ENCODE results near the gene RANBP1.
A peak's percentile ranks its signal among the peaks of the same experiment; 100 is the strongest.

Gene RANBP1

DNA sequence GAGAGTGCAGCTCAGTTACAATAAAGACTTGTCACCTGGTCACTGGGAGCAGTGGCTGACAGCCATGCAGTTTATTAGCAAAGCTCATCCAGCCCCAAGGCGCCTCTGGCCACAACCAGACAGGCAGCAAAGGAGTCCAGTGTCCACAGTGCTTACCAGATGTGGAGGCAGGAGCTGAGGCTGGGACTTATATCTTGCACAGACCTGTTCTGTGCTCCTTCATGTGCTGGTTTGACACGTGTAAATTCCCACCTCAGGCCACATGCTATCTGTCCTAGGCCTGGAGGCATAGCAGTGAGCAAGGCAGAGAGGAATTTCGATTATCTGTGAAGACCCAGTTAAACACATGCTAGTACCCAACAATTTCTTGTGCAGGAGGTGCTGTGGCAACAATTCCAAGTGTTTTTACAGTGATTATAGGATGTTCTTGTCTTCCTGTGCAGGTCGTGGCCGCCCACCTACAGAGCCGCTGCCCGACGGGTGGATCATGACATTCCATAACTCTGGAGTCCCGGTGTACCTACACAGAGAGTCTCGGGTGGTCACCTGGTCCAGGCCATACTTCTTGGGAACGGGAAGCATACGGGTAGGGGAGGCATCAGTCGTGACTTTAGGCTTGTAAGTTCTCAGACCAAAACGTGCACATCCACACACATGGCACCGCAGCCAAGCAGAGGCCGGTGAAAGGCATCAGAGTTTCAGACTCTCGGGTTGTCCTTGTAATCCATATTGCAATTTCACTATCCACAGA, 26.5 kb upstream of the RANBP1 start:
- no peak for DNase-seq

DNA sequence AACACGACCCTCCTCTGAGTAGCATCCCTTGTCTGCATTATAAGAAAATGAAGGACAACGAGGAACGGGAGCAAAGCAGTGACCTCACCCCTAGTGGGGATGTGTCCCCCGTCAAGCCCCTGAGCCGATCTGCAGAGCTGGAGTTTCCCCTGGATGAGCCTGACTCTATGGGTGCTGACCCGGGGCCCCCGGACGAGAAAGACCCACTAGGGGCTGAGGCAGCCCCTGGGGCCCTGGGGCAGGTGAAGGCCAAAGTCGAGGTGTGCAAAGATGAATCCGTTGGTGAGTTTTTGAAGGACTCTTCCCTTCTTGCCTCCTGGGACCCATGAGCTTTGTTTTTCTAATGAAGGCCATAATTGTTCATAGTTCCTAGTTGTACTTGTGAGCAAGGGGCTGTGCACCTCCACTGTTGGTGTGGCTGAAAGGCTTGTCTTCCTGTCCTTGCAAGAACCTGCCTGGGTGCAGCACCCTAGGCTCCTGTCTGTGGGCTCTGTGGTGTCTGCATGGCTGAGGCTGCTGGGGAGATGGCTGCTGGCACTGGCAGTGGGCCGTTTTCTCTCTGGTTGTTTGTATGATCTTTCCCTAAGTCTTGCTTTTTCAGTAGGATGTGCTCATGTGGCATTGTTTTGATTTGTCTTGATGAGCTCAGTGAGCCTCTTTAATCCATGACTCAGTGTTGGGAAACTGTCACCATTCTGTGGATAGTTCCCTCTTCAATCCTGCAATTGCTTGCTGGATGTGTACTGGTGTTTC, 25.8 kb upstream of the RANBP1 start:
- DNase-seq: no peak

DNA sequence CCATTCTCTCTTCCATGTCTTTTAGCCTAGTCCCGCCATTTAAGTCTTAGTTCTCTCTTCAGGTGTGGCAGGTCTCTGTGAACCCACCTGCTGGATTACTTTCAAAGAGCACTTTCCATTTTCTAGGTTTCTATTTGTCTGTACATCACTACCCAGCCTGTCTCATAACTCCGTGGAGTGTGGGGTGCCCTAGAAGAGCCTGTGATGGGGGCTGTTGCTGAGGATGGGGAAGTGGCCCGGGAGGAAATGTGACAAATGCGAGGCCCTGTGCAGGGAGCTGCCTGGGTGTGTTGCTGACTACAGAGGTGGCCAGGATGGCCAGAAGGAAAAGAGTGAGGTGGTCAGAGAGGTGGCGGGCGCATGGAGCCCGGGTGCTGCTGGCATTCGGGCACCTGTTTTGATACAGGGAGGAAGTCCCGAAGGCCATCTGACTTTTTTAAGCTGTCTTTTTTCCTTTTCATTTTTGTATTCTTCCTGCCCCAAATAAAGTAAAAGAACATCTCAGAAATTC, 25.1 kb upstream of the RANBP1 start:
- no peak for DNase-seq

DNA sequence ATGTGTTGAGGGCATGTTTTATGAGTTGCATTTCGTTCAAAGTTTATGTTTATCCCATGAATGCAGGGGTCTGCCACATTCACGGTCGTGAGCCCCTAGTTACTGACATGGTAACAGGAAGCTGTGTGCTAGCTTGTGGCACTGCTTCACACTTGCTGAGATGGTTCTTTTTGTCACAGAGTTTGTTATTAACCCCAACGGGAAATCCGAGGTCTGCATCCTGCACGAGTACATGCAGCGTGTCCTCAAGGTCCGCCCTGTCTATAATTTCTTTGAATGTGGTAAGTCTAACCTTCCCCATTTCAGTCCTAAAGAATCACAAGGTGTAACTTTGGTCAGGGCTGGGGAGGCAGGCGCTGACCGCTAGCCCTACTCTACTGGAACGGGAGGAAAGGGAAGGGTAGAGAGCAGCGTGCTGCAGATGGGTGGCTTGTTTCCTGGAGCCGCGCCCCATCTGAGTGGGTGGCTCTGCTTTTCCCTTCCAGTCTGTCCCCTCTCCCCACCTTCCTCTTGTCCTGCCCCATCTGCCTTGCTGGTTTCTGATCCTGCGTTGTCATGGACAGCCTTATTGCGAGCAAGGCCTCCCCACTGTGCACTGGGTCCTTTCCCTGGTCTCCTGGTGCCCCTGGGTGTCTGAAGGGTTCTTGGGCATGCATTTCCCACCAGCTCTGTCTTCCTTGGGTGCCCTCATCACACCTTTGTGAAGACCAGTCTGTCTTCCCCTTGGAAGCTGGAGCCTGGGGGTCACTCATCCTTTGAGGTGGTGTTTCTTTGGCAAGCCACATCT, 24.0 kb upstream of the RANBP1 start:
- DNase-seq: no peak

DNA sequence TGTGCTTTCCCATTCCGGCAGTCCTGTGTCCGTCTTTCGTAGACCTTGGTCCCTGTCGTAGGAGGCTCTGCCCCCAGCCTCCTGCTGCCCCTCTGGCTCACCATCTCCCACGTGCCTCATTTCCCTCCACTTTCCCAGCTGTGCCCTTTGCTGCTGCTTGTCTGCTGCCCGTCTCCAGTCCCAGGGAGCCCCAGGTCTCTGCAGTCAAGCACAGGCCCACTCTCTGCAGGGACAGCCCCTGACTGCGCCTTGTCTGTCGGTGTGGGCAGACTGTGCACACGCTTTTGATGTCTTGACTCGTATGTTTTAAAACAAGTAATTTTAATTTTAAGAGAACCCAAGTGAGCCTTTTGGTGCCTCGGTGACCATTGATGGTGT, 23.4 kb upstream of the RANBP1 start:
- no peak for DNase-seq

DNA sequence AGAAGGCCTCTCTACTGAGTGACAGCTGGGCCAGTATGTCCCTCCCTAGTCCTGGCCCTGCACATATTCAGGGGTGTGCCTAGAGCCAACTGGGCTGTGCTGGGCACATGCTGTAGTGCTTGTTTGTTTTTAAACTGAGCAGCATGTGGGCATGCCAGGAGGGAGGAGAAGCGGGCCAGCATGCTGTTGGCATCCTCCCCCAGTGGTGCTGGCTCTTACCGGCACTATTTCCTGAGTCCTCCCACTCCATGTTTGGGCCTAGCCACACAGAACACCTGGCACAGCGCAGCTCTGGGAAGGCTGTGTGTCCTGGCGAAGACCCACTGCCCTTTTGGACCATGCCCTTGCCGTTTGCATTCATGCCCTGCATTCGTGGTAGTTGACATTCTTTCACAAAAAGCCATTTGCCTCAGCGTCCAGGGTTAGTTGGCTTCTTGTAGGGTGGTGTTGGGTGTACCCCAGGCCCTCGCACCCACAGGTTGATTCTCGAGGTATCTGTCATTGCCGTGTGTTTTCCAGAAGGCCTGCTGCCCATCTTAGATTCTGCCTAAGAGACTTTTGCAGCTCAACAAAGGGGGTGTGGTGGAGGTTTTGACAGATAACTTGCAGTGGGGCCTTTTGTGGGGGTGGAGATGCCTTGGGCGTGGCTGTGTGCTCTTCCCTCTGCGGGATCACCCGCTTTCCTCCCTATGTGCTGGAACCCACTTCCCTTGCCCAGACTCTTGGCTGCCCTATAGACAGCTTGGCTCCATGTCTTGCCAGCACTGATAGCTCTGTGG, 22.3 kb upstream of the RANBP1 start:
- no peak for DNase-seq

DNA sequence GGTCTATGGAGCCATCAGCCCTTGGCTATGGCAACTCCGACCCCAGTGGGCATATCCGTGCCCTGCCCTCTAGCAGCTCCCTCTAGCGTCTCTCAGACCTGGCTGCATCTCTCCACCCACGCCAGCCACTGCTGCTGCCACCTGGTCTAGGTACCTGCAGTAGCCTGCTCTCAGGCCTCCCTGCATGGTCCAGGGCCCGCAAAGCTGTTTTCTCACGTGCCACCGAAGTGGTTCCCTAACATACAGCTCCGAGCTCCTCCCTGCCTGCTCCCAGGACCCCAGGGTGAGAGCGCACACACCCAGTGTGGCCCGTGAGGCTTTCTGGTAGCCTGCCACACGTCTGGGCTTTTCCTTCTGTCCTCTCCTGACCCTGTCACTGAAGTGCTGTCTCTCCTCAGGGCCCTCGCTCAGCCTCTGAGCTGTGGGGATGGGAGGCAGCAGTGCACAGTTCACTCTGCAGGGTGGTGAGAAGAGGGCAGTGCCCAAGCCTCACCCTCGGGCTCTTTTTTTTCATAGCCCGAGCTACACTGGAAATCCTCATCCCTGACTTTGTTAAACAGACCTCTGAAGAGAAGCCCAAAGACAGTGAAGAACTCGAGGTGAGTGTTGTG, 21.6 kb upstream of the RANBP1 start:
- no peak for DNase-seq

DNA sequence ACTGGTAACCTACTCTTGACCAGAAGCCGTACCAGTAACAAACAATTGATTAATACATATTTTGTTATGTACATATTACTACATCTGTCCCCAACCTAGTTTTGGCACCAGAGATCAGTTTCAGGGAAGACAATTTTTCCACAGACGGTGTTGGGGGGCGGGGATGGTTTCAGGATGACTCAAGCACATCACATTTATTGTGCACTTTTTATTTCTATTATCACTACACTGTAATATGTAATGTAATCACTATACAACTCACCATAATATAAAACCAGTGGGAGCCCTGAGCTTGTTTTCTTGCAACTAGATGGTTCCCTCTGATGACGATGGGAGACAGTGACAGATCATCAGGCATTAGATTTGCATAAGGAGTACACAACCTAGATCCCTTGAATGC, 20.4 kb upstream of the RANBP1 start:
- DNase-seq: no peak

DNA sequence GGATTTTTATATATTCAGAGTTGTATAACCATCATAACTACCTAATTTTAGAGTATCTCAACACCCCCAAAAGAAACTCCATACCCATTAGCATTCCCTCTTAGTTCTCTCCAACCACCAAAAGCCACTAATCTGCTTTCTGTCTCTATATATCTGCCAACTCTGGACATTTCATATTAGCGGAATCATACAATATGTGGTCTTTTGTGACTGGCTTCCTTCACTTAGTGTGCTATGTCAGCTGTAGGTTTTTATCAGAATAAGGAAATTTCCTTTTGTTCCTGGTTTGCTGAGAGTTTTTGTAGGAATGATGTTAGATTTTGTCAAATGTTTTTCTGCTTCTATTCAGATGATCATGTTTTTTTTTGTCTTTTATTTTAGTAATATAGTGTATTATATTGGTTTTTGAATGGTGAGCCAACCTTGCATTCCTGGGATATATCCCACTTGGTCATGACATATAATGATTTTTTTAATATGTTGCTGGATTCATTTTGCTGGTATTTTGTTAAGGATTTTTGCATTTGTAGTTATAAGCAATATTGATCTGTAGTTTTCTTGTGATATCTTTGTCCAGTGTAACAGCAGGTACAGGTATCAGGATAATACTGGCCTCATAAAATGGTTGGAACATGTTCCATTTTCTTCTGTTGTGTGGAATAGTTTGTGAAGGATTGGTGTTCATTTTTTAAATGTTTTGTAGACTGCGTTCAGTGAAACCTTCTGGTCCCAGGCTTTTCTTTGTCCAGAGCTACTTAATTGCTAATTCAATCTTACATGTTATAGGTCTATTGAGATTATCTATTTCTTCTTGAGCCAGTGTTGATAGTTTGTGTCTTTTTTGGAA, 19.1 kb upstream of the RANBP1 start:
- DNase-seq: no peak

DNA sequence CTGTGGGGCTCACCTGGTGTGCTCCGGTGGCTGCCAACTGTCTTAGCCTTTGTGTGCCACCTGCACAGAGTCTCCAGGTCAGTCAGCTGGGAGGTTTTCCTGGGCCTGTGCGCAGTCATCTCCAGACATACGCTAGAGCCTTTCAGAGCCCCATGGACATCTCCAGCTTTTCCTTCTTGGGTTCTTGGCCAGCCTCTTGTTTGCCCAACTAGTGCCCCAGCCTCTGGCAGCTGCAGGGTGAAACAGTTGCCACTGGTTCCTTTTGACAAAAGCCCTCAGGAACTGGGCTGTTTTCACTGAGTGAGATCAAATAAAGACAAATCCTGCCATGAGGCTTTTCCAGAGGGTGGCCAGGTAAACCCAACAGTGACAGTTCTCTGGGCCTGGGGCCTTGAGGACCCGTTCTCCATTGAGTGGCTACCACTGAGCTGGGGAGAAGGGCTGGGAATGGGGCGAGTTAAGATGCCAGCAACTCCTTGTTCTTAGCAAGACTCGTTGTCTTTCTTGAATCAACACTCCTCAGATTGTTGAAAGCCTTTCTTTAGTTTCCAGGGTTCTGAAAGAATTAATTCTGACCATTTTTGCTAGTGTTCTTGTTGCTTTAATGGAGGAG, 16.7 kb upstream of the RANBP1 start:
- no peak for DNase-seq

DNA sequence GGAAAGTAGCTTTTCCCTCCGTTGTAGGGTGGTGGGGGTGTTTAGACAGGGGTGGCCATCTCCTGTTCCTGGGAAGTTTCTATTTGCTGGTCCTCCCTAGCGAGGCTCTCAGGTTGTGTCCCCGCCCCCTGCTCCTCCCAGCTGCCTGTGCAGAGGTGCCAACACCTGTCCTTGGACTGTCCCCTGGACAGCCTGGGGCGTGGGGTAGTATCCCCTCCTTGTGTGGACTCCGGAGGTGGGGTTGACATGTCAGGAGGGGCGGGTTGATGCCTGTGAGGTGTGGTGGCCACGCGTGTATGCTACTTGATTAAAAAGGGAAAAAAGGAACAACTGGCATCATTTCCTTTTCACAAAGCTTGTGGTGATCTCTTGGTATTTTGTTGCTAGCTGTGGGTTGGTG, 14.3 kb upstream of the RANBP1 start:
- DNase-seq: no peak

DNA sequence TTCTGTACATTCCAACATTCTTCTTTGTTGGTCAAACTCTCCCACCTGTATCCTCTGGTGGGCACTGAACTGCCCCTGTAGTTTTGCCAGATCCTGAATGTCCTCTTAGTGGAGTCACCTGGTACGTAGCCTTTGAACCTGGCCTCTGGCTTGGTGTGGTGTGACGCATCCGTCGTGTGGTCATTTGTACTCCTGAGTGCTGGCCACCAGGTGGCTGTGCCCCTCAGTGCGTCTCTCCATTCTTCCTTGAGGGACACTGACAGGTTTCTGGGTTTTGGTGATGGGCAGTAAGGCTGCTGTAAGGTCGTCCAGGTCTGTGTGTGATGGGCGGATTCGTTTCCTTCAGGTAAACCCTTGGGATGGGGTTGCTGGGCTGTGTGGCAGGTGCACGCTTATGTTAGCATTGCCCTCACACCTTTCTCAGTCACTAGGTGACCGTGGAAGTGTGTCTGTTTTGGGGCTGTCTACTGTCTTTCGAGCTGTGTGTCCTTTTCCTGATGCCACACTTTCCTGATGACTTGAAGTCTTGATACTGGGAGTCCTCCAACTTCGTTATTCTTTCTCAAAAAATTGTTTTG, 13.6 kb upstream of the RANBP1 start:
- DNase-seq: no peak

DNA sequence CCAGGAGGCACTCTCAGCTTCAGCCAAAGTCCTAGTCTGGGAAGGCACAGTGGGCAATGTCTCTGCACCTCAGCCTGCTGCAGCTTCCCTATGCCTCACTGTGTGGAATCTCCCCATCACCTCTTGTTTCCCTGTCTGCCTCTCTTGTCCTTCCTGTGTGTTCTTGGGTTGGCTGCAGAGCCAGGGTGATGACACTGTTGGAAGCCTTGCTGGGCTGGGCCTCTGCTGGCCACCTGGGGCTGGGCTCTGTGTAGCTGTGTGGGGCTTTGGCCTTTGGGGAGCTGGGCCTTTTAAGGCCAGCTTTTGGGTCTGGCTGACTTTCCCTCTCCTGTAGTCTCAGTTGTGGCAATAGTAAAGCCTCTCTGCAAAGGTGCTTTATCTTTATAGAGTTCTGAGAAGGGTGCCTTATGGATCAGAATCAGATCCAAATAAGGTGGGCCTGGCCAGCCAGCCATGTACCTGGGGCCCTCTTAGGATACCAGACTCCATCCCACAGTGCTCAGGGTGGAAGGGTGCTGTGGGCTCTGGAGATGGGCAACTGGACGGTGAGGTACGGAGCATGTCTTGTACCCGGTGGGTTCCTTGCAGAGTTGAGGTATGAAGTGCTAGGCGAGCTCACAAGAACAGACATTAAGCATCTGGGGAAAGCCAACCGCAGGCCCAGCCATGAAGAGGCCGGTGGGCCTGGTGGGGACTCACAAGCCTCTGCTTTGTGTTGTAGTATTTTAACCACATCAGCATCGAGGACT, 10.3 kb upstream of the RANBP1 start:
- no peak for DNase-seq

DNA sequence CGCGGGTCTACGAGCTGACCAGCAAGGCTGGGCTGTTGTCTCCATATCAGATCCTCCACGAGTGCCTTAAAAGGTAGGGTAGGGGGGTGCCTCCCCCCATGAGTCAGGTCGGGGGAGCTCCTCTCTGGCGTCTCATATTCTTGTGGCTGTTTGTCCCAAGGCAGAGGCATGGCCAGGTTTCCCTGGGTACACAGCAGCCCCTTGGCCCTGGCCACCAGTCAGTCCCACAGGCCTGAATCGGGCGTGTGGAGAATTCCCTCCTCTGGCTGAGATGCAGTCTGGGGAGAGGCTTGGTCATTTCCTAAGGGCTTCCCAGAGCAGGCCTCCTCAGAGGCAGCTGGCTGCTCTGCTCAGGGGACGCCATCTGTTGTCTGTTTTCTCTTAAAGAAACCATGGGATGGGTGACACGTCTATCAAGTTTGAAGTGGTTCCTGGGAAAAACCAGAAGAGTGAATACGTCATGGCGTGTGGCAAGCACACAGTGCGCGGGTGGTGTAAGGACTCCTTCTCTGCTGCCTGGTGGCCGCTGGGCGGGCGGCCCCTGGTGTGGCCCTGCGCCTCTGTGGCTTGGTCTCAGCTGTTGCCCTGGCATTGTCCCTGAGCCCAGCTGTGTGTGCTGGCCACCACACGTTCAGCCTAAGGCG, 9.6 kb upstream of the RANBP1 start:
- peak; percentile 91 to 98 for DNase-seq

DNA sequence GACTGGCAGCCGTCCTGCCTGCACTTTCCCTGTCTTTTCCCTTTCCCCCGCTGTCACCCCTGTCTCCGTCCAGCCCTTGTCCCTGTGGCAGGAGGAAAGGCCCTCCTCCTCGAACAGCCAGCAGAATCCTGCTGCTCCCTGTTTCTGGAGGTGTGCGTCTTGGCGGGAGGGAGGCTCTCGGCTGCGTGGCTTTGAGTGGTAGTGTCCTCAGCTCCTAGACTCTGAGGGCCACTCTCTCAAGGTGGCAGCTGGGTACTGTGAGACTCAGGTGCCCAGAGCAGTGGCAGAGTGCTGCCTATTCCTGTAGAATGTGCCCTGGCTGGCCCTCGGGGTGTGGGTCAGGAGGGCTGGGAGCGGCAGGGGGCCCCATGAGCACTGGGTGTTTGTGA, 9.1 kb upstream of the RANBP1 start:
- no peak for DNase-seq

DNA sequence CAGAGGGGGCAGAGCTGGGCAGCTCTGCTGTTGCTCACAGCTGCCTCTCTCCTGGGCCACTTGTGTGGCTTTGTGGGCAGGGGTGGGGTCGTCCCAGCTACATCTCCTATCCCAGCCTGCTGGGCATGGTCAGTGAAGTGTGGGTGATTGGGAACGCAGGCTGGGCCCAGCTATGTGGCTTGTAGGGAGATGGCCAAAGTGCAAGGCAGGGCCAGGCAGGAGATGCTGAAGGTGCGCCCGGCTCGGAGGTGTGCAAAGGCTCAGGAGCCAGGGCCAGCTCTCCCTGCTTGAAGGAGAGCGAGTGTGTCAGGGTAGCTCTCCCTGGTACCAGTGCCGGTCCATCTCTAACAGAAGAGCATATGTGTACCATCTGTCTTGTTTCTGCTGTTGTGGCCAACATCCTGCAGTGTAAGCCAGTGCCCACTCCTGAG, 8.4 kb upstream of the RANBP1 start:
- DNase-seq: no peak

DNA sequence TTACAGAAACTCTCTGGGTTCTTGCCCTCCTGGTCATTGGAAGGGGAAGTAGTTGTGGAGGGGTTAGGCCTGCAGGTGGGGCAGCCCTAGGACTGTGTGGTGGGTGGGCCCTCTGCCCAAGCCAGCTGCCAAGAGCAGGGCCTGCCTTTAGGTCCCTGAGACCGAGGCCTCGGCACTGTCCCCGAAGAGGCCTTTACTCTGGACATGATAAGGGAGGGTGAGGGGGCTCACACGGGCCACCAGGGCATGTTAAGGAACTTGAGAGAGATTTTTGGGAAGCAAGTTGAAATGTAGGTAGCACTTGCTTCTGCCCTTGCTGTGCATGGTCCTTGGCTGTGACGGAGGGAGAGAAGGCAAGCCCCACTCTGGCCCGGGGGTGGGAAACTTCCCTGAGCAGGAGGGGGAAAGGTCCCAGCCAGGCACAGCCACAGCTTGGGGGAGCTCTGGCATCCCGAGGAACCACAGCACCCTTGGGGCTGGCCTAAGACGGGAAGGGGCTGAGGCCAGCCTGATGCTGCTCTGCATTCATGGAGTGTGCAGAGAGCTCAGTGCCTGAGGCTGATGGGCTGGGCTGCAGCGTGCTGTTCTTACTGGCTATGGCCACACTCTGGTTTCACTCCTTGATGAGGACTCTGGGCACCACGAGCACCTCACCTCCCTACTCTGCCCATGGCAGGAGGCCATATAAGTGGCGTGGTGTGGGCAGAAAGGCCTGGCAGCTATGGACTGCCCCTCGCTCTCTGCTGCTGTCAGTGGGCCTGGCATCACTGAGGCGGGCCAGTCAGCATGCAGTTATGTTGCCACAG, 7.8 kb upstream of the RANBP1 start:
- no peak for DNase-seq

DNA sequence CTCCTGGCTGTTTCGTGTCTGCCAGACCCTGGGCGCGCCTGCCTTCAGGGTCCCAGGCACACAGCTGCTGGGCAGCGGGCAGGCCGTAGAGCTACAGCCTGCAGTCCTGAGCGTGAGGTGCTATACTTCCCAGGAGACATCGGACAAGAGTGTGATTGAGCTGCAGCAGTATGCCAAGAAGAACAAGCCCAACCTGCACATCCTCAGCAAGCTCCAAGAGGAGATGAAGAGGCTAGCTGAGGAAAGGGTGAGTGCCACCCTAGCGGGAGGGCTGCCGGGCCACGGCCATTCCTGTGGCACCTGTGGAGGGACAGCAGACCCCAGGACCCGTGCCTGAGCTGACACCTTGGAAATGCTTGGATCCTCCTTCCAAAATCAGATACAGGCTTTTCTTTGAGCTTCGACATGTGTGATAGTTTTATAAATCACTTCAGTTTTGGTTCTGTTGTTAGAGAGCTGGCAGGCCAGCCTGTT, 7.1 kb upstream of the RANBP1 start:
- no peak for DNase-seq

Measured in NCI-H524 (cell line).